MM.1S (cell line): ENCODE results near the gene KCNK10.

Experiments
- DNase-seq: peaks from one replicate; pipeline ENCODE4 v3.0.0-alpha.2; 2015
- H2AFZ ChIP-seq: fragments of 300-600 bp; sonication (generic); 2 replicates; pipeline ENCODE4 v1.6.0; 2016; ENCODE audit warnings: antibody characterized with exemption, low read length
- H3F3A ChIP-seq: fragments of 300-600 bp; sonication (generic); 2 replicates; pipeline ENCODE4 v1.6.1; 2016; ENCODE audit warnings: mild to moderate bottlenecking, antibody characterized with exemption, low read length, moderate library complexity, mixed read lengths; ENCODE audit not compliant: insufficient read depth
- H3K27ac ChIP-seq: fragments of 300-600 bp; sonication (generic); 2 replicates; pipeline ENCODE4 v1.5.1; 2016; ENCODE audit warnings: mild to moderate bottlenecking, low read length
- H3K27me3 ChIP-seq: fragments of 300-600 bp; sonication (generic); replicated peaks from 2 replicates; pipeline ENCODE4 v1.6.0; 2016; ENCODE audit warnings: low read length; ENCODE audit not compliant: insufficient read depth
- H3K36me3 ChIP-seq: fragments of 300-600 bp; sonication (generic); replicated peaks from 2 replicates; pipeline ENCODE4 v1.6.1; 2016; ENCODE audit warnings: mild to moderate bottlenecking, low read length, mixed read lengths; ENCODE audit not compliant: insufficient read depth
- H3K4me1 ChIP-seq: fragments of 300-600 bp; sonication (generic); 2 replicates; pipeline ENCODE4 v1.6.1; 2016; ENCODE audit warnings: low read length, mixed read lengths
- H3K4me2 ChIP-seq: fragments of 300-600 bp; sonication (generic); 2 replicates; pipeline ENCODE4 v1.6.0; 2016; ENCODE audit warnings: low read depth, low read length
- H3K4me3 ChIP-seq: fragments of 300-600 bp; sonication (generic); 2 replicates; pipeline ENCODE4 v1.5.1; 2016; ENCODE audit warnings: low read length, mixed read lengths
- H3K79me2 ChIP-seq: fragments of 300-600 bp; sonication (generic); 2 replicates; pipeline ENCODE4 v1.6.1; 2016; ENCODE audit warnings: mixed run types, low read length, mixed read lengths
- H3K9ac ChIP-seq: fragments of 300-600 bp; sonication (generic); 2 replicates; pipeline ENCODE4 v1.6.1; 2016; ENCODE audit warnings: low read length, mixed read lengths
- H3K9me2 ChIP-seq: fragments of 300-600 bp; sonication (generic); replicated peaks from 2 replicates; pipeline ENCODE4 v1.6.1; 2016; ENCODE audit warnings: mild to moderate bottlenecking, low read length, mixed read lengths; ENCODE audit not compliant: insufficient read depth
- H3K9me3 ChIP-seq: fragments of 300-600 bp; sonication (generic); replicated peaks from 2 replicates; pipeline ENCODE4 v1.6.1; 2016; ENCODE audit warnings: mild to moderate bottlenecking, low read length, mixed read lengths; ENCODE audit not compliant: insufficient read depth
- H4K20me1 ChIP-seq: fragments of 300-600 bp; sonication (generic); 2 replicates; pipeline ENCODE4 v1.6.1; 2016; ENCODE audit warnings: mild to moderate bottlenecking, low read length, moderate library complexity, mixed read lengths; ENCODE audit not compliant: insufficient read depth
- CTCF ChIP-seq: fragments of 300-600 bp; sonication (generic); IDR thresholded peaks from 2 replicates; pipeline ENCODE4 v1.5.1; 2016; ENCODE audit warnings: antibody characterized with exemption, low read length, mixed read lengths
- EZH2 ChIP-seq: fragments of 300-600 bp; sonication (generic); optimal IDR thresholded peaks from 2 replicates; pipeline ENCODE3; 2017; ENCODE audit warnings: low read depth, mild to moderate bottlenecking, antibody characterized with exemption, low read length, mixed read lengths
- EZH2phosphoT487 ChIP-seq: fragments of 300-600 bp; sonication (generic); IDR thresholded peaks from 2 replicates; pipeline ENCODE4 v1.6.1; 2018; ENCODE audit warnings: antibody characterized with exemption, low read length

The KCNK10 gene

GRCh38 chr14:88363644-88364043, 40.6 kb upstream of the KCNK10 start:
- Histone ChIP-seq H3K9ac (no peak overlapping the region), H3K4me2 (no peak overlapping the region), H3K36me3 (no peaks in the 10 kb centered on the region), H3K27ac (no peak overlapping the region), H3K9me2 (no peaks in the 10 kb centered on the region), H3K9me3 (no peaks in the 10 kb centered on the region), H3K79me2 (no peaks in the 10 kb centered on the region), H4K20me1 (no peaks in the 10 kb centered on the region), H3F3A (no peaks in the 10 kb centered on the region), H2AFZ (no peak overlapping the region), H3K4me1 (no peaks in the 10 kb centered on the region), H3K27me3 (no peaks in the 10 kb centered on the region), H3K4me3 (no peak overlapping the region)
- TF ChIP-seq EZH2 (no peak), EZH2phosphoT487 (no peak)
- no peak for DNase-seq

- Histone ChIP-seq H3F3A (no peaks in the 10 kb centered on the region), H3K27ac (no peak overlapping the region), H3K79me2 (no peaks in the 10 kb centered on the region), H3K4me2 (no peak overlapping the region), H3K9me2 (no peaks in the 10 kb centered on the region), H4K20me1 (no peaks in the 10 kb centered on the region), H3K27me3 (no peaks in the 10 kb centered on the region), H2AFZ (no peak overlapping the region), H3K4me1 (no peaks in the 10 kb centered on the region), H3K4me3 (no peak overlapping the region), H3K36me3 (no peaks in the 10 kb centered on the region), H3K9ac (no peak overlapping the region), H3K9me3 (no peaks in the 10 kb centered on the region)
- no peak for DNase-seq
- no peak for TF ChIP-seq EZH2phosphoT487
- no peak for TF ChIP-seq CTCF
Observed at GRCh38 chr14:88359500-88359899, 36.4 kb upstream of the KCNK10 start.

GRCh38 chr14:88354358-88354757, 31.3 kb upstream of the KCNK10 start:
- Histone ChIP-seq H3K4me2 (no peak overlapping the region), H3K9me2 (no peaks in the 10 kb centered on the region), H3K36me3 (no peaks in the 10 kb centered on the region), H3K79me2 (no peaks in the 10 kb centered on the region), H2AFZ (no peak overlapping the region), H3K27ac (no peak overlapping the region), H3K9ac (no peak overlapping the region), H3K4me1 (no peaks in the 10 kb centered on the region), H4K20me1 (no peaks in the 10 kb centered on the region), H3K9me3 (no peaks in the 10 kb centered on the region), H3K27me3 (no peaks in the 10 kb centered on the region), H3F3A (no peaks in the 10 kb centered on the region), H3K4me3 (no peak overlapping the region)
- no peak for TF ChIP-seq EZH2phosphoT487
- TF ChIP-seq EZH2 = no peak
- no peak for TF ChIP-seq CTCF
- no peak for DNase-seq

GRCh38 chr14:88352698-88353097, 29.6 kb upstream of the KCNK10 start:
- Histone ChIP-seq H3K27me3 (no peaks in the 10 kb centered on the region), H3K79me2 (no peaks in the 10 kb centered on the region), H2AFZ (no peak overlapping the region), H3K27ac (no peak overlapping the region), H4K20me1 (no peaks in the 10 kb centered on the region), H3K36me3 (no peaks in the 10 kb centered on the region), H3K4me1 (no peaks in the 10 kb centered on the region), H3K9me3 (no peaks in the 10 kb centered on the region), H3F3A (no peaks in the 10 kb centered on the region), H3K9me2 (no peaks in the 10 kb centered on the region), H3K9ac (no peak overlapping the region), H3K4me2 (no peak overlapping the region), H3K4me3 (no peak overlapping the region)
- DNase-seq = no peak
- no peak for TF ChIP-seq EZH2
- no peak for TF ChIP-seq CTCF
- TF ChIP-seq EZH2phosphoT487 = no peak
